ENCODE results near the gene GPR4. TPM values are rescaled to one million over a fixed set of nuclear protein-coding genes. Genes with fewer than 3 reads are reported as not detected.

The GPR4 gene
- total RNA-seq, 5 donors from 2014 or later (not counting 1 experiment from before 2014, with no cell fraction given) = 0.20 TPM; not detected in 4

DNA sequence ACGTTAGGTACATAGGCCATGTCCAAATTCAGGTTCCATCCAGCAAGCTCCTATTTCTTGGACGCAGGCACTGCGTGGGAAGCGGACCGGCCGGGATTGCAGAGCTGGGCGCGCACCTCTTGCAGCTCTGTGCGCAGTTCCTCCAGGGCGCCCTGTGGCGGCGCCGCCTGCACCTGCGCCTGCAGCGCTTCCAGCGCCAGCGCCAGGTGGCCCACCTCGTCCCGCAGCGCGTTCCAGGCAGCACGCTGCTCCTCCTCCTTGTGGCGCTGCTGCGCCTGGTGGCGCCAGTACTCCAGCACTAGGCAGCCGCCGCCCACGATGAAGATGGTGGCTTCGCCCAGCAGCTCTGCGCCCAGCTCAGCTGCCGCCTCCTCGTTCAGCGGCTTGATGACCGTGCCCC lies 48.5 kb downstream of the GPR4 start:
- Mint-ChIP-seq H3K4me3 (no peak overlapping the region), H3K9me3 (no peaks in the 10 kb centered on the region), H3K27me3 (no peaks in the 10 kb centered on the region), H3K27ac (no peak overlapping the region), H3K36me3 (peaks cover 11% of the 10 kb centered on the region), H3K4me1 (peaks cover 5 to 11% (median 9%) of the 10 kb centered on the region in 3 donors)
- Histone ChIP-seq H3K27ac (ENCODE audit: low read length) (no peak overlapping the region), H3K9me3 (no peaks in the 10 kb centered on the region), H3K4me3 (ENCODE audit: control insufficient read depth in 1 of 2, extremely low read depth in 1 of 2, low read length in 1 of 2) (no peak overlapping the region), H3K27me3 (replicated peaks in 1 of 2; ENCODE audit: control insufficient read depth in 2 of 2, extremely low read depth in 1 of 2, insufficient read depth in 2 of 2, low read length in 1 of 2) (no peaks in the 10 kb centered on the region), H3K36me3 (ENCODE audit: control insufficient read depth in 2 of 2, extremely low read depth in 1 of 2, insufficient read depth in 1 of 2, low read length in 1 of 2) (peaks cover 10 to 12% of the 10 kb centered on the region in 2 donors), H3K4me1 (ENCODE audit: control insufficient read depth in 1 of 2, extremely low read depth in 1 of 2, insufficient read depth in 2 of 2, low read length in 2 of 2) (peaks cover 0 to 10% of the 10 kb centered on the region in 2 experiments)
- CTCF ChIA-PET = no interaction called here
- no peak for ATAC-seq (replicated peaks in 1 of 4)
- WGBS (ENCODE audit: insufficient coverage) = 98% methylated on average over 30 of the region's 34 CpGs
- no peak for DNase-seq
- POLR2A ChIA-PET = no interaction called here

DNA sequence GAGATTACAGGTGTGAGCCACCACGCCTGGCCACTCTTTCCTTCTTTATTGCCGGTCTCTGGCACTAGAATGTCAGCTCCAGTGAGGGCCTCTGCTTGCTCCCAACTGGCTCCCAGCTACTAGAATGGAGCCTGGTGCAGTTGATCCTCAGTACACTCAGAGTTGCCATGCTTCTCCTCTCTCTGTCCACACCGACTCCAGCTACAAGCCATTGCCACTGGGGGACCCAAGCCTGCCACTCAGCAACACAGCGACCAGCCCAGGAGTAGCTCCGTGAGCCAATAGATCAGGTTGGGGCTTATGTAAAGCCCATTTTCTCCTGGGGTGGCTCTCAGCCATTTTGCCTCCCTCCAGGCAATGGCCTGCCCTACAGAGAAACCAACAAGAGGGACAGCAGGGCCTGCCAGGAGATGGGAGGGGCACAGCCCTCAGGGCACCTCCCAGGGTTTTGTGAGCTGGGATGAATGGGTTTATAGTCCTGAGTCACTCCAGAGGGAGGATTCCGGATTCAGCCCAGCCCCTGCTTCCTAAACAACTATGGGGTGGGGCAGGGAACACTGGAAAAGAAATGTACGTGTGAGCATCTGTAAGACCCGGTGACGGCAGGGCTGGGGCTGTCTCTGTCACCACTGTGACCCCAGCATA lies 53.9 kb downstream of the GPR4 start:
- Histone ChIP-seq H3K36me3 (ENCODE audit: control insufficient read depth in 2 of 2, extremely low read depth in 1 of 2, insufficient read depth in 1 of 2, low read length in 1 of 2) (peaks cover 5 to 8% of the 10 kb centered on the region in 2 donors), H3K4me1 (ENCODE audit: control insufficient read depth in 1 of 2, extremely low read depth in 1 of 2, insufficient read depth in 2 of 2, low read length in 2 of 2) (no peaks in the 10 kb centered on the region), H3K27me3 (replicated peaks in 1 of 2; ENCODE audit: control insufficient read depth in 2 of 2, extremely low read depth in 1 of 2, insufficient read depth in 2 of 2, low read length in 1 of 2) (no peaks in the 10 kb centered on the region), H3K9me3 (no peaks in the 10 kb centered on the region), H3K27ac (ENCODE audit: low read length) (no peak overlapping the region), H3K4me3 (ENCODE audit: control insufficient read depth in 1 of 2, extremely low read depth in 1 of 2, low read length in 1 of 2) (no peak overlapping the region)
- no peak for DNase-seq
- 86% methylated on average over 4 of the region's 9 CpGs for WGBS (ENCODE audit: insufficient coverage)
- CTCF ChIA-PET = interaction anchor here (0.5 to 1.8 kb wide), 2 partner anchors 10 to 173 kb away, joined by 3 to 4 read pairs; no protein-coding TSS in a partner anchor
- Mint-ChIP-seq H3K27me3 (no peaks in the 10 kb centered on the region), H3K9me3 (no peaks in the 10 kb centered on the region), H3K4me1 (peaks cover 0 to 2% (median 0%) of the 10 kb centered on the region in 3 donors), H3K27ac (no peak overlapping the region), H3K36me3 (peaks cover 9% of the 10 kb centered on the region), H3K4me3 (no peak overlapping the region)
- ATAC-seq (replicated peaks in 1 of 4) = no peak
- POLR2A ChIA-PET = interaction anchor here in 1 of 2 donors (0.5 kb wide), 1 partner anchor 10 kb away, joined by 4 read pairs; no protein-coding TSS in a partner anchor

DNA sequence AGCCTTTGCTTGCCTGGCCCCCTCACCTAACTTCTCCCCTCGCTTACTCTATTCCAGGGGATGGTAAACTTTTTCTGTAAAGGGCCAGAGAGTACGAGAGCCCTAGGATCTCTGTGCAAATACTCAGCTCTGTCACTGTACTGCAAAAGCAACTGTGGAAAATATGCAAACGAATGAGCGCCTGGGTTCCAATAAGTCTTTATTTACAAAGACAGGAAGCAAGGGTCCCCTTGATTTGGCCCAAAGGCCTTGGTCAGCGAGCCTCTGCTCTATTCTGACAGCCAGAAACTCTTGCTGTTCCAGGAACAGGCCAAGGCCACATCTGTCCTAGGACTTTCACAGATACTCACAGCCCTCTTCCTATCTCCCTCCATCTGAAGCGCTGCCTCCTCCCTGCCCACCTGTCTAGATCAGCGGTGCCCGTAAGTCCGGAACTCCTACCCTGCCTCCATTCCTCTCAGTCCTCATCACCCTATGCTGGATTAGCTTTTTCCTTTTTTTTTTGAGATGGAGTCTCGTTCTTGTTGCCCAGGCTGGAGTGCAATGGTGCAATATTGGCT lies 54.7 kb downstream of the GPR4 start:
- no peak overlapping the region for H3K4me3 ChIP-seq (ENCODE audit: control insufficient read depth in 1 of 2, extremely low read depth in 1 of 2, low read length in 1 of 2)
- H3K4me1 ChIP-seq (ENCODE audit: control insufficient read depth in 1 of 2, extremely low read depth in 1 of 2, insufficient read depth in 2 of 2, low read length in 2 of 2) = no peaks in the 10 kb centered on the region
- Mint-ChIP-seq H3K36me3 (peaks cover 6% of the 10 kb centered on the region), H3K9me3 (no peaks in the 10 kb centered on the region), H3K27me3 (no peaks in the 10 kb centered on the region), H3K27ac (no peak overlapping the region), H3K4me1 (peaks cover 0 to 2% (median 0%) of the 10 kb centered on the region in 3 donors), H3K4me3 (no peak overlapping the region)
- H3K36me3 ChIP-seq (ENCODE audit: control insufficient read depth in 2 of 2, extremely low read depth in 1 of 2, insufficient read depth in 1 of 2, low read length in 1 of 2) = peaks cover 2 to 5% of the 10 kb centered on the region in 2 donors
- ChIA-PET CTCF (no interaction called here), POLR2A (interaction anchor here in 1 of 2 donors (0.5 kb wide), 1 partner anchor 11 kb away, joined by 4 read pairs; no protein-coding TSS in a partner anchor)
- ATAC-seq (replicated peaks in 1 of 4) (no peak), DNase-seq (no peak)
- 74% methylated on average over 5 of the region's 10 CpGs for WGBS (ENCODE audit: insufficient coverage)
- H3K27me3 ChIP-seq (replicated peaks in 1 of 2; ENCODE audit: control insufficient read depth in 2 of 2, extremely low read depth in 1 of 2, insufficient read depth in 2 of 2, low read length in 1 of 2) = no peaks in the 10 kb centered on the region
- H3K27ac ChIP-seq (ENCODE audit: low read length) = no peak overlapping the region
- H3K9me3 ChIP-seq = no peaks in the 10 kb centered on the region

DNA sequence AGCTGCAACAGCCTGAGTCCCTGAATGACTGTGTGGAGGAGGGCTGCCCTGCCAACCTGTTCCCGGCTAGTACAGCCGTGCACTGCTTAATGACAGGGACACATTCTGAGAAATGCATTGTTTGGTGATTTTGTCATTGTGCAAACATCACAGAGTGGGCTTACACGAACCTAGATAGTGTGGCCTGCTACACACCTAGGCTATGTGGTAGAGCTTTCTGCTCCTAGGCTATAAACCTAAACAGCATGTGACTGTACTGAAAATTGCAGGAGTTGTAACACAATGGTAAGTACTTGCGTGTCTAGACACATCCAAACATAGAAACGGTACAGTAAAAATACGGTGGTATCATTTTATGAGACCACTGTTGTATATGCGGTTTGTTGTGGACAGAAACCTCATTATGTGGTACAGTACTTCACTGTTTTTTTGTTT lies 59.8 kb downstream of the GPR4 start:
- no peaks in the 10 kb centered on the region for H3K36me3 Mint-ChIP-seq
- WGBS (ENCODE audit: insufficient coverage) = 75% methylated on average over 2 of the region's 7 CpGs
- ChIA-PET CTCF (no interaction called here), POLR2A (no interaction called here)
- DNase-seq (no peak), ATAC-seq (replicated peaks in 1 of 4) (no peak)
- H3K9me3 Mint-ChIP-seq = peaks cover 0 to 2% (median 0%) of the 10 kb centered on the region in 3 donors
- H3K4me3 Mint-ChIP-seq = no peak overlapping the region
- Histone ChIP-seq H3K4me3 (ENCODE audit: control insufficient read depth in 1 of 2, extremely low read depth in 1 of 2, low read length in 1 of 2) (no peak overlapping the region), H3K9me3 (no peaks in the 10 kb centered on the region), H3K27me3 (replicated peaks in 1 of 2; ENCODE audit: control insufficient read depth in 2 of 2, extremely low read depth in 1 of 2, insufficient read depth in 2 of 2, low read length in 1 of 2) (no peaks in the 10 kb centered on the region), H3K4me1 (ENCODE audit: control insufficient read depth in 1 of 2, extremely low read depth in 1 of 2, insufficient read depth in 2 of 2, low read length in 2 of 2) (no peaks in the 10 kb centered on the region), H3K36me3 (ENCODE audit: control insufficient read depth in 2 of 2, extremely low read depth in 1 of 2, insufficient read depth in 1 of 2, low read length in 1 of 2) (no peaks in the 10 kb centered on the region), H3K27ac (ENCODE audit: low read length) (no peak overlapping the region)
- no peaks in the 10 kb centered on the region for H3K27me3 Mint-ChIP-seq
- peaks cover 0 to 2% (median 0%) of the 10 kb centered on the region in 3 donors for H3K4me1 Mint-ChIP-seq
- H3K27ac Mint-ChIP-seq = no peak overlapping the region

Other genes starting within 250 kb of the GPR4 start
- gene ERCC2, start 231.6 kb downstream of the GPR4 start, total RNA-seq = 10 to 100 TPM; 14.5 to 23.2 (median 21.3) TPM
- gene PPP1R13L, start 197.1 kb downstream of the GPR4 start, total RNA-seq = 10 to 100 TPM in 4 of 5 donors, 1 to 10 TPM in 1; 7.9 to 15.7 (median 12.5) TPM
- gene POLR1G, start 195.6 kb downstream of the GPR4 start, total RNA-seq = 1 to 10 TPM in 3 of 5 donors, under 1 TPM in 2; 0.82 to 6.2 (median 5.0) TPM
- 10 to 100 TPM; 41.7 to 55.4 (median 51.6) TPM for gene ERCC1, start 178.3 kb downstream of the GPR4 start, total RNA-seq
- 1,000 to 10,000 TPM in 1 of 5 donors, 100 to 1,000 TPM in 1, 10 to 100 TPM in 1, 1 to 10 TPM in 2; 6.7 to 1,173 (median 10.4) TPM for gene FOSB, start 134.2 kb downstream of the GPR4 start, total RNA-seq
- 1 to 10 TPM; 1.7 to 2.5 (median 2.2) TPM for gene RTN2, start 105.2 kb downstream of the GPR4 start, total RNA-seq
- gene PPM1N, start 103.8 kb downstream of the GPR4 start, total RNA-seq = 10 to 100 TPM in 2 of 5 donors, 1 to 10 TPM in 3; 5.6 to 14.6 (median 10.0) TPM
- 100 to 1,000 TPM in 3 of 5 donors, 10 to 100 TPM in 2; 77.4 to 113 (median 101) TPM for gene VASP, start 94.7 kb downstream of the GPR4 start, total RNA-seq
- gene OPA3, start 17.4 kb downstream of the GPR4 start, total RNA-seq = 10 to 100 TPM in 2 of 5 donors, 1 to 10 TPM in 3; 7.9 to 11.4 (median 9.6) TPM
- 10 to 100 TPM; 63.7 to 90.5 (median 74.1) TPM for gene EML2, start 37.2 kb upstream of the GPR4 start, total RNA-seq
- gene GIPR, start 66.0 kb upstream of the GPR4 start, total RNA-seq = 10 to 100 TPM in 1 of 5 donors, 1 to 10 TPM in 4; 6.9 to 10.8 (median 7.1) TPM
- gene SNRPD2, start 89.7 kb upstream of the GPR4 start, total RNA-seq = 100 to 1,000 TPM; 375 to 450 (median 395) TPM
- gene QPCTL, start 90.5 kb upstream of the GPR4 start, total RNA-seq = 10 to 100 TPM in 3 of 5 donors, 1 to 10 TPM in 2; 5.4 to 13.7 (median 10.3) TPM
- 10 to 100 TPM; 27.9 to 48.3 (median 38.0) TPM for gene FBXO46, start 128.7 kb upstream of the GPR4 start, total RNA-seq
- gene MEIOSIN, start 131.2 kb upstream of the GPR4 start, total RNA-seq = not detected
- gene SIX5, start 167.0 kb upstream of the GPR4 start, total RNA-seq = 1 to 10 TPM in 3 of 5 donors, under 1 TPM in 2; 0.89 to 2.1 (median 1.3) TPM
- gene DMPK, start 180.3 kb upstream of the GPR4 start, total RNA-seq = 10 to 100 TPM; 31.4 to 46.4 (median 36.9) TPM
- 10 to 100 TPM; 28.4 to 53.3 (median 44.6) TPM for gene DMWD, start 190.6 kb upstream of the GPR4 start, total RNA-seq
- under 1 TPM; 0.20 to 0.47 (median 0.38) TPM for gene RSPH6A, start 213.1 kb upstream of the GPR4 start, total RNA-seq

Data from T-cell (primary cell).